Activated T-helper 1 cell treated with anti-CD3 and anti-CD28 coated beads, Interleukin-2, amount 50 U/mL, for 16 hours (primary cell): ENCODE results near the gene PLA2G2F.

Experiments used
- DNase-seq, 2 donors: peaks; one replicate each; pipeline ENCODE4 v3.0.0-alpha.2; 2020; ENCODE audit warnings: low read depth in 1 of 2, low spot score in 1 of 2

Gene PLA2G2F, protein sequence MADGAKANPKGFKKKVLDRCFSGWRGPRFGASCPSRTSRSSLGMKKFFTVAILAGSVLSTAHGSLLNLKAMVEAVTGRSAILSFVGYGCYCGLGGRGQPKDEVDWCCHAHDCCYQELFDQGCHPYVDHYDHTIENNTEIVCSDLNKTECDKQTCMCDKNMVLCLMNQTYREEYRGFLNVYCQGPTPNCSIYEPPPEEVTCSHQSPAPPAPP

DNA sequence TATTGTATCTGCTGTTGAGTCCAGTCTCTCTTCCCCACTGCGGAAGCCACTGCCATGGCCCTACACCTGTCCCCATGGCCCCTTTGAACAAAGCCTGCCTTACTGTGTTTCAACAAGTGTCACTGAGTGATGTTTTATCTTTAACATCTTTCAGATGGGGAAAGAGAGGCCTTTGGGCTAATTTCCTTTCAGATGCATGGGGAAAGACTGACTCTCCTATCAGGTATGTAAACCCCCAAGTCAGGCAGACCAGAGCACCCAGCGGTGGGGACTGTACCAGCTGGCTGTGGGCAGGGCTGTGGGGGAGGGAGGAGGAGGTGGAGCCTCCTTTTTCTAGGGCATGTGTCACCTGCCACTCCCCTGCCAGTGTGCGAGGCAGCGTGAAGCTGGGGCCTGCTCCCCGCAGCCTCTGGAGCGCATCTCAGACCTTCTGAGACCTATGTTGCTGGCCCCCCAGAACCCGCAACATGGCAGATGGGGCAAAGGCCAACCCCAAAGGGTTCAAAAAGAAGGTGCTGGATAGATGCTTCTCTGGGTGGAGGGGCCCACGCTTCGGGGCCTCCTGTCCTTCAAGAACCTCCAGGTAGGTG lies at the start of gene PLA2G2F:
Gene PLA2G2F, plus strand, starts transcription at position 363 of the 590 bp plus-strand sequence. Its CDS starts 105 bp downstream, at position 468.
- no peak for DNase-seq

DNA sequence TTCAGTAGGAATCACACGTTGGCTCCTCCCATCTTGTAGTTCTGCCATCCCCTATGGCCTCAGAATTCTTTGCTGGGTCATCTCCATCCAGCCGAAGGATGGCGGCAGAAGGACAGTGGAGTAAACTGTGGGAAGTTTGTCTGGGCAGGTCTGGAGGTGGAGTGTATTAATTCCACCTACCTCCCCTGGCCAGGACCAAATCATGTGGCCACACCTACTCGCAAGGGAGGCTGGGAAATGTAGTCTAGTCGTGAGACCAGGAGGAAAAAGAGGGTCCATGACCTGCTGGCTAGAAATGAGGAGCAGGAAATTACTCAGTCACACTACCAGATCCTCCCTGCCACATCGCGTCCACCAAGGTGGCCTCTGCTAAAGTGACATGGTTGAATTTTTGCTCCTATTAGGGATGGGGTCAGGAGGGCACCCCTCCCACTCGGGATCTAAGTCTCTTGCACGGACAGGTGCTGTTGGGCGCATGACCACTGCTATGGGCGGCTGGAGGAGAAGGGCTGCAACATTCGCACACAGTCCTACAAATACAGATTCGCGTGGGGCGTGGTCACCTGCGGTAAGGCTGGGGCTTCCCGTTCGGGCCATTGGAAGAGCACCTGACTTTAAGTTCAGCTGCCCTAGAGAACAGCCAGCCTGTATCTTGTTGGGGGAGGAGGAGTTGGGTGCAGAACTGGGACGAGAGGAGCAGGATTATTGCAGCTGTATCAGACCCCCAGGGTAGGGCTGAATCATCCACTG lies 49.6 kb upstream of the PLA2G2F start:
- no peak for DNase-seq

DNA sequence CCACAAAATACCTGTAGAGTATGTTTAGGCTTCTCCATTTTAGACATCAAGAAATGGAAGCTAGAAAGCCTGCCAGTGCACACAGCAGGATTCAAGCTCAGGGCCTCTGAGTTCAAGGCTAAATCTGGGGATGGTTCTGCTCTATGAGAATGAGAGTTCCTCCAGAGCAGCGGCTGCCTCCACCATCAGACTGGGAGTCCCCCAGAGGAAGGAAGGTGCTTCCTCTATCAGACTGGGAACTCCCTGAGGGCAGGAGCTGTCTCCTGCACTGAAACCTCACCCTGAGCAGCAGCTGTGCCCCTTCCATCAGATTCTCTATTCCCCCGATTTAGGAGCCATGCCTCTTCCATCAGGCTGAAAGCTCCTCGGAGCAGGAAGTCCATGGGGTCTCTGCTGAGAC lies 49.0 kb upstream of the PLA2G2F start:
- no peak for DNase-seq

DNA sequence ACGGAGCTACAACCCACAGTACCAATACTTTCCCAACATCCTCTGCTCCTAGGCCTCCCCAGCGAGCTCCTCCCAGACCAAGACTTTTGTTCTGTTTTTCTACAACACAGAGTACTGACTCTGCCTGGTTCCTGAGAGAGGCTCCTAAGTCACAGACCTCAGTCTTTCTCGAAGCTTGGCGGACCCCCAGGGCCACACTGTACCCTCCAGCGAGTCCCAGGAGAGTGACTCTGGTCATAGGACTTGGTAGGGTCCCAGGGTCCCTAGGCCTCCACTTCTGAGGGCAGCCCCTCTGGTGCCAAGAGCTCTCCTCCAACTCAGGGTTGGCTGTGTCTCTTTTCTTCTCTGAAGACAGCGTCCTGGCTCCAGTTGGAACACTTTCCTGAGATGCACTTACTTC lies 48.5 kb upstream of the PLA2G2F start:
- DNase-seq, result no peak

DNA sequence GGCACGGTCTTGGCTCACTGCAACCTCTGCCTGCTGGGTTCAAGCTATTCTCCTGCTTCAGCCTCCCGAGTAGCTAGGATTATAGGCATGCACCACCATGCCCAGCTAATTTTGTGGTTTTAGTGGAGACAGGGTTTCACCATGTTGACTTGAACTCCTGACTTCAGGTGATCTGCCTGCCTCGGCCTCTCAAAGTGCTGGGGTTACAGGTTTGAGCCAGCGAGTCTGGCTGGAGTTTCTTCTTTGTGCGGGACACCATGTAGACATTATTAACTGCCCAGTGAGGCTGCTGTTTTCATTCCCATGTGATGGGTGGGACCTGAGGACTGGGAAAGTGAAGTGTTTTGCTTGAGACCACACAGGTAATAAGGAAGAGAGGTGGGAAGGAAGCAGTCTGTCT lies 45.8 kb upstream of the PLA2G2F start:
- DNase-seq, result no peak

GRCh38 chr1:20093940-20094391 lies 45.2 kb upstream of the PLA2G2F start:
- no peak for DNase-seq

GRCh38 chr1:20095564-20096434 lies 43.3 kb upstream of the PLA2G2F start:
- DNase-seq, result no peak

DNA sequence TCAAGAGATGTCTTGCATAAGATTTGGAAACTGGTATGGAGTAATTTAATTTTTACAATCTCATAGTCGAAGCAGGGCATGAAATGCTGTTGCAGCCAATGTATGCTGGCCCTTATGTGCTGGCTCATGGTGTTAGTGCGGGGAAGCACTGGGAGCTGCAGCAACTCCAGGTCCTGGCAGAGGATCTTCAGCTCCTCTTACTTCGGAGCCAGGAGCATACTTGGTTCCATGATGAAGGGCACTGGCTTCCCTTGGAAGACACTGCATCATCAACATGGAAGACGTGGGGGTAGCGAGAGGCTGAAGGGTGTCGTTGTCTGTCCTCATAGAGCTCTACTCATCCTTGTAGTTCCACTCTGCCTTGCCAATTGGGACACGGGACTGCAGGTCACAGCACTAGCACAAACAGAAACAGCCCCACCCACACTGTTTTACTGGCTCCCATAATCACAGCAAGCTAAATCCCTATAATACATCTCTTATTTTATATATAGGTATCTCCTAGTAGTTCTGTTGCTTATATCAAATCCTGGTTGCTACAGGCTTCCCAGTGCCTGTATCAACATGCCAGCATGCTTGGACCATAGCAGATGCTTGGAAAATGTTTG lies 42.2 kb upstream of the PLA2G2F start:
- no peak for DNase-seq

DNA sequence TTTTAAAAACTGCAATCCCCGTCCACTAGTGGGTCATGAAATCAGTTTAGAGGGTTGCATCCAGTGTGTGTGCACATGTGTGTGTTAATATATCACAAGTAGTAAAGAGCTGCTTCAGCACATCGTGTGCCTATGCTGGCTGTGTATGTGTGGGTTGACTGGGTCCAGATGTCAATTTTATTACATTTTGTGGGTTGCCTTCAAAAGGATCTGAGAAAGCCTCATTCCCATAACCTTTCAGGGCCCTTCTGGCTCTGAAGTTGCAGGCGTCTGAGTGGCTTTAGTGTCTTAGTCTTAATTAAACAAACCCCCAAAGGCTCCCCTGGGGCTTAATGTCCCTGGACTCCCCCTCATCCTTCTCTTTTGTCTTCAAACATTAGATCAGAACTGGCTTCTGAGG lies 39.6 kb upstream of the PLA2G2F start:
- no peak for DNase-seq

DNA sequence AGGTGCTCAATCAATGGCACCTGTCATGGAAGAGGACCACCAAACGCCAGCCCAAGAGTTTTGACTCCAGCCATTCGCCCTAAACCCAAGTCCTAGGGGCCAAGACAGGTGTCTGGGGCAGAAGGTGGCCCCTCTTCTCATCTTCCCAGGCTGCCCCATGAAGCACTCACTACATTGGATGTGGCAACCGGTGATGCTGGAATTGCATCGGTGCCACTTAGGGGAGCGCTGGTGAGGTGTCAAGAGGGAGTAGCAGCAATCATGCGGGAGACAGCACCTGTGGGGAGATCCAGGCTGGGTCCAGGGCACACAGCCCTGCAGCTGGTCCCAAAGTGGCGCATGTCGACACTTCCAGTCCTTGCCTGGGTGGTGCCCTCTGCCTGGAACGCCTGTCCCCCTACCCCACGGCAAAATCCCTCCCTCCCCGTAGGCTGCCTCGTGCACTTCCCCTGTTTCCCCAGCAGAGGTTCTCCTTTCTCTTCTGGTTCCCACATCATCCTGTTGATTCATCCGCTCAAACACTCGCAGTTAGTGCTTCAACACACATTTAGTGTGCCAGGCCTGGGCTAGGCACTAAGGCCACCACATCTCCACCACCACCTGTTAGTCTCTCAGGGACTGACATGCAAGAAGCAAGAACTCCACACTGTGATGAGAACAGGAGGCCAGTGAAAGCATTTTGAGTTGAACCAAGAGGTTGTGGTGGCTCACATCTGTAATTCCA lies 38.3 kb upstream of the PLA2G2F start:
- no peak for DNase-seq

- DNase-seq, result no peak
Measured at GRCh38 chr1:20102875-20103274, 36.2 kb upstream of the PLA2G2F start.

GRCh38 chr1:20105856-20106255 lies 33.3 kb upstream of the PLA2G2F start:
- no peak for DNase-seq

DNA sequence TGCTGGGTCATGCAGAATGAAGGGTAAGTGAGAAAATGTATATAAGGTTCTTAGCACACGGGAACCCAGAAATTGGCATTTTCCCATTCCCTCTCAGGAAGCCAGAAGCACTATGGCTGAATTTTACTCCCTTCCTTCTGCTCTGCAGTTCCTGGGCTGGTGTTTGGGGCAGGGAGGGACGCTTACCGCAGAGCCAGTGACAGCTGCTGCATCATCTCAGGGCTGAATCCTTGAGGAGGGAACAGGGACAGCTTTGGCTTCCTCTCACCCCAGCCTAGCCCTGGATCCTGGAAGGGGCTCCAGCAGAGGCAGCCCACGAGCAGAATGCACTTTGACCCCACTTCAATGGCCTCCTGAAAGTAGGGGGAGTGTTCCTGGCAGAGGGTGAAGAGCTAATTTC lies 31.8 kb upstream of the PLA2G2F start:
- DNase-seq, result no peak

- DNase-seq, result no peak
Measured at GRCh38 chr1:20107796-20108195, 31.3 kb upstream of the PLA2G2F start.

DNA sequence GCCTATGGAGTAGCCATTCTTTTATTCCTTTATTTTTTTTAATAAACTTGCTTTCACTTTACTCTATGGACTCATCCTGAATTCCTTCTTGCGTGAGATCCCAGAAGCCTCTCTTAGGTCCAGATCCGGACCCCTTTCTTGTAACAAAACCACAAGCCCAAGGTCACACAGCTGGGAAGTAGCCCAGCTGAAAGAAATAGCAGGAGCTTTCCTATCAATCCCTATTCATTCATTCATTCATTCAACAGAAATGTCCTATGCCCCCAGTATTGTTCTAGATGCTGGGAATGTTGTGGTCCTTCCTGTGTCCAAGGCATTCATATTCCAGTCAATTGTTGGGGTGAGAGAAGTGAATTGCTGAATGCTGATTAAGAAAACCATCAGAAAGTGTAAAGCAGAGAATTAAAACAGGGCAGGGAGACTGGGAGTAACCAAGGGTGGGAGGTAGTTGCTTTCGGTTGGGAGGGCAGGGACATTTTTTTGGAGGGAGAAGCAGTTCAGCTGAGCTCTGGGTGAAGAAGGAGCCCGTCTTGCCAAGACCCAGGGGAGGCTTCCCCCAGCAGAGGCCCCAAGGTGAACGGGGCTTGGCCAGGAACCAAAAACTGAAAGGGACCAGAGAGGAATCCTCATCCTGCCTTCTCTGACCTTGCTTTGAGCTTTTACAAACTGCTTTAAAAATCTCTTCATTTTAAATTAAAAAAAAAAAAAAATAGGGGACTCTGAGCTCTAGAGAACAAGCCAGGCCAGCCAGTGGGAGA lies 30.6 kb upstream of the PLA2G2F start:
- DNase-seq, result no peak

GRCh38 chr1:20109223-20109856 lies 29.8 kb upstream of the PLA2G2F start:
- DNase-seq, result no peak

DNA sequence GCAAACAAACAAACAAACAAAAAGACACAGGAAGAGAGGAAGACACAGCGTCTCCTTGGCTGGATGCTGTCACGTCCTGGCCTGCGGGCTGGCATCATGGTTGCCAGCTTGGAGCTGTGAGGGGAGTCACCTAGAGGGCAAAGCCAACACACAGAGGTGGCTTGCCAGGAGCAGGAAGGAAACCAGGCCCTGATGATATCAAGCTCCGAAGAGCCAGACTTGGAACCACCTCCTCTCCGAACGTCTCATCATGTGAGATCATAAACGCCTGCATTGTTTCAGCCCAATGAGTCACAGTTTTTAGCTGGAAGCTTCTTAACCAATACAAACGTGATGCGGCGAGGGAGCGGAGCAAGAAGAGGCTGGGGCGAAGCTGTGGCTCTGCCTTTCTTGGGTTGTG lies 28.4 kb upstream of the PLA2G2F start:
- no peak for DNase-seq

GRCh38 chr1:20111452-20111851 lies 27.7 kb upstream of the PLA2G2F start:
- no peak for DNase-seq
